ENCODE results near the gene SH2D3A.

GRCh38 chr19:6706633-6706958 is 60.6 kb downstream of the SH2D3A start:
- TF ChIP-seq CTCF (conservative IDR thresholded peaks at IDR 0.05; ENCODE audit: low read length) (no peak), EZH2phosphoT487 (IDR thresholded peaks at IDR 0.05; ENCODE audit: borderline replicate concordance) (no peak)
